Measurements from ENCODE around the gene DCDC2.
"Not testable (repeated sequence)": the region's sequence is repeated elsewhere in the genome, so short reads cannot be mapped to it uniquely, and the experiment has no call there.

DCDC2 gene

DNA sequence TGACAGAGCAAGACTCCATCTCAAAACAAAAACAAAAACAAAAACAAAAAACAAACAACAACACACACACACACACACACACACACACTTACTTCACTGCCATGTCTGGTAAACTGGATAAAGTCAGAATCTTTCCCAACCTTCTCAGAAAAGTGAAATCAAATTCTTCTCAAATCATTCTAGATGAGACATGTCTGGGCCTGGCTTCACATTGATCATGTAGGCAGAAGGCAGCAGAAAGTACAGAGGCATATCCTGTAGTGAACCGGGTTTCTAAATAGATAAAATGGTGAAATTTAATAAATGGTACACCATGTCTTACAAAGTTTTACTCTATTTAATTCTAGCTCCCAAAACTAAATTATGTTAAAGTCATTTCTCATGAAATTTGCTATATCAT, 30.0 kb upstream of the DCDC2 start:
- DNase-seq (ENCODE audit: low read depth): no peak
- no peak overlapping the region for H3K4me3 ChIP-seq (ENCODE audit: low read depth, low read length)
- no peak for TF ChIP-seq CTCF (IDR thresholded peaks at IDR 0.05; ENCODE audit: low read depth, low read length, missing control alignments)

GRCh38 chr6:24385536-24386269, 27.8 kb upstream of the DCDC2 start:
- H3K4me3 ChIP-seq (ENCODE audit: low read depth, low read length): no peak overlapping the region
- no peak for TF ChIP-seq CTCF (IDR thresholded peaks at IDR 0.05; ENCODE audit: low read depth, low read length, missing control alignments)
- DNase-seq (ENCODE audit: low read depth): no peak

GRCh38 chr6:24384369-24385130, 26.7 kb upstream of the DCDC2 start:
- not testable (repeated sequence) for H3K4me3 ChIP-seq (ENCODE audit: low read depth, low read length)

GRCh38 chr6:24382891-24383494, 25.1 kb upstream of the DCDC2 start:
- DNase-seq (ENCODE audit: low read depth): not testable (repeated sequence)

More at GRCh38 chr6:24384369-24385130, 26.7 kb upstream of the DCDC2 start:
- not testable (repeated sequence) for DNase-seq (ENCODE audit: low read depth)

DNA sequence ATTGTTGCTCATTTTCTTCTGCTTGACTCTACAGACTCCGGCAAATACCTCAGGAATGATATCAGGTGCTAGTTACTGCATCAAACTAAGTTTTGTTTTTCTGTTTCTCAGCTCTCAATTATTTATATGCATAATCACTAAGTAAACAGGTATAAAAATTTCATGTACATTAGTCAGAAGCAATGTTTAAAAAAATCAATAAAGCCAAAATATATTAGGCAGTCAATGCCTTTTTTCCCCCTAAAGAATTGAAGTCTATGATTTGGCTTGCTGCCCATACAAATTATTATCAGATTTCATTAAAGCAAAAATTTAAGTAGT, 24.3 kb upstream of the DCDC2 start:
- DNase-seq (ENCODE audit: low read depth): no peak
- no peak overlapping the region for H3K4me3 ChIP-seq (ENCODE audit: low read depth, low read length)
- no peak for TF ChIP-seq CTCF (IDR thresholded peaks at IDR 0.05; ENCODE audit: low read depth, low read length, missing control alignments)

More at GRCh38 chr6:24382891-24383494, 25.1 kb upstream of the DCDC2 start:
- not testable (repeated sequence) for H3K4me3 ChIP-seq (ENCODE audit: low read depth, low read length)

DNA sequence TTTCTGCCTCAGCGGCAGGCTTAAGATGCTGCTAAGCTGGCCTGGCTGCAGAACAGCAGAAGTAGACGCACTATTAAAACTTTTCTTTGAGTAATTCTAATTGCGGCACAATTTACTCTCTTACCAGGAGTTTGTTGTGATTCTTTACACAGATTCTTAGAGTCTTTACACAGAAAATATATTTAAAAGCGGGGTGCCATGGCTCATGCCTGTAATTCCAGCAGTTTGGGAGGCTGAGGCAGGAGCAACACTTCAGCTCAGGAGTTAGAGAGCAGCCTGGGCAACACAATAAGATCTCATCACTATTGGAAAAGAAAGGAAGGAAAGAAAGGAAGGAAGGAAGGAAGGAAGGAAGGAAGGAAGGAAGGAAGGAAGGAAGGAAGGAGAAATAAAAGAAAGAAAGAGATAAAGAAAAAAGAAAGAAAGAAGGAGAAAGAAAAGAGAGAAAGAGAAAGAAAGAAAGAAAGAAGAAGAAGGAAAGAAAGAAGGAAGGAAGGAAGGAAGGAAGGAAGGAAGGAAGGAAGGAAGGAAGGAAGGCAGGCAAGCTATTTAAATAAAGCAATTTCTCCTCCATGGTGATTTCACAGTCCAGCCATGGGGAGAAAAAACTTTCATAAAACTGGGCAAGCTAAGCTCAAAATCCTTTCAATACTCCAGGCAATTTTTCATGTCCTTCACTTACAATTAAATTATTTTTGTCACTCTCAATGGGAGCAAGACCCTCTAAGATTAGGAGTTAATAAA, 23.8 kb upstream of the DCDC2 start:
- no peak for DNase-seq (ENCODE audit: low read depth)
- TF ChIP-seq CTCF (IDR thresholded peaks at IDR 0.05; ENCODE audit: low read depth, low read length, missing control alignments): no peak
- H3K4me3 ChIP-seq (ENCODE audit: low read depth, low read length): no peak overlapping the region

GRCh38 chr6:24378473-24379097, 20.7 kb upstream of the DCDC2 start:
- H3K4me3 ChIP-seq (ENCODE audit: low read depth, low read length): no peak overlapping the region
- no peak for DNase-seq (ENCODE audit: low read depth)
- TF ChIP-seq CTCF (IDR thresholded peaks at IDR 0.05; ENCODE audit: low read depth, low read length, missing control alignments): no peak
